ENCODE data around the gene USP7. TPM values are rescaled to one million over a fixed set of nuclear protein-coding genes. Genes with fewer than 3 reads are reported as not detected.
"Not testable (repeated sequence)": the region's sequence is repeated elsewhere in the genome, so short reads cannot be mapped to it uniquely, and the experiment has no call there.

The USP7 gene
- total and polyA plus RNA-seq, 3 donors from 2014 or later: 159 to 173 (median 172) TPM

GRCh38 chr16:8990445-8990844 lies 26.7 kb upstream of the USP7 start:
- TF ChIP-seq, protein P1, sequence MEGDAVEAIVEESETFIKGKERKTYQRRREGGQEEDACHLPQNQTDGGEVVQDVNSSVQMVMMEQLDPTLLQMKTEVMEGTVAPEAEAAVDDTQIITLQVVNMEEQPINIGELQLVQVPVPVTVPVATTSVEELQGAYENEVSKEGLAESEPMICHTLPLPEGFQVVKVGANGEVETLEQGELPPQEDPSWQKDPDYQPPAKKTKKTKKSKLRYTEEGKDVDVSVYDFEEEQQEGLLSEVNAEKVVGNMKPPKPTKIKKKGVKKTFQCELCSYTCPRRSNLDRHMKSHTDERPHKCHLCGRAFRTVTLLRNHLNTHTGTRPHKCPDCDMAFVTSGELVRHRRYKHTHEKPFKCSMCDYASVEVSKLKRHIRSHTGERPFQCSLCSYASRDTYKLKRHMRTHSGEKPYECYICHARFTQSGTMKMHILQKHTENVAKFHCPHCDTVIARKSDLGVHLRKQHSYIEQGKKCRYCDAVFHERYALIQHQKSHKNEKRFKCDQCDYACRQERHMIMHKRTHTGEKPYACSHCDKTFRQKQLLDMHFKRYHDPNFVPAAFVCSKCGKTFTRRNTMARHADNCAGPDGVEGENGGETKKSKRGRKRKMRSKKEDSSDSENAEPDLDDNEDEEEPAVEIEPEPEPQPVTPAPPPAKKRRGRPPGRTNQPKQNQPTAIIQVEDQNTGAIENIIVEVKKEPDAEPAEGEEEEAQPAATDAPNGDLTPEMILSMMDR (IDR thresholded peaks at IDR 0.05): no peak
- no peak for TF ChIP-seq POLR2A (IDR thresholded peaks at IDR 0.05)
- no peak overlapping the region for H3K4me3 ChIP-seq
- WGBS, 2 donors: 73 to 74% methylated on average over 8 of the region's 8 CpGs
- DNase-seq: no peak
- no peaks in the 10 kb centered on the region for H3K27me3 ChIP-seq
- H3K9me3 ChIP-seq: no peaks in the 10 kb centered on the region
- no peaks in the 10 kb centered on the region for H3K36me3 ChIP-seq (ENCODE audit: low read depth, missing control alignments)
- intact Hi-C loops (cut with DNase I; ENCODE audit: low total_unique reads): no loop called here
- no peak overlapping the region for H3K27ac ChIP-seq
- no peaks in the 10 kb centered on the region for H3K4me1 ChIP-seq

- intact Hi-C loops (cut with DNase I; ENCODE audit: low total_unique reads): no loop called here
- H3K9me3 ChIP-seq: no peaks in the 10 kb centered on the region
- TF ChIP-seq POLR2A (IDR thresholded peaks at IDR 0.05): no peak
- TF ChIP-seq, protein P1 (IDR thresholded peaks at IDR 0.05): no peak
- no peaks in the 10 kb centered on the region for H3K27me3 ChIP-seq
- 81 to 85% methylated on average over 6 to 16 of the region's 16 CpGs for WGBS, 2 donors
- no peaks in the 10 kb centered on the region for H3K36me3 ChIP-seq (ENCODE audit: low read depth, missing control alignments)
- no peak overlapping the region for H3K4me3 ChIP-seq
- DNase-seq: no peak
- no peak overlapping the region for H3K27ac ChIP-seq
- H3K4me1 ChIP-seq: no peaks in the 10 kb centered on the region
These were observed 25.6 kb upstream of the USP7 start for GRCh38 chr16:8989099-8989878.

DNA sequence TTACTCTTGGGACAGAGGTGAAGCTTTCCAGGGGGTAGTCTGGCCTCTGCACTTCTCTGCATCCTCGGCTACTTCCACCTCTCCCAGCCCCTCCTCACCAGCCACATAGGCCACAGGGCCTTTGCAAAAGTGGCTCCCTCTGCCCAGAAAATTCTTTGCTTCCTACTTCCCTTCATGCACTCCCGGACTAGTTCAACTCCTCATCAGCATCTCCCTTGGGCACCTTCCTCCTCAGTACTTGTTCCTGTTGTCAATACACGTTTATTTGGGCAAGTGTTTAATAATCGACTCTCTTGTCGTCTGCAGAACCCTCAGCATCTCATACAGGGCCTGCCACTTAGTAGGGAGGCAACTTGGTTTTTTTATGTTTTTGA lies 23.1 kb upstream of the USP7 start:
- intact Hi-C loops (cut with DNase I; ENCODE audit: low total_unique reads): no loop called here
- H3K36me3 ChIP-seq (ENCODE audit: low read depth, missing control alignments): no peaks in the 10 kb centered on the region
- no peak overlapping the region for H3K4me3 ChIP-seq
- H3K9me3 ChIP-seq: no peaks in the 10 kb centered on the region
- TF ChIP-seq POLR2A (IDR thresholded peaks at IDR 0.05): no peak
- TF ChIP-seq, protein P1 (IDR thresholded peaks at IDR 0.05): no peak
- no peaks in the 10 kb centered on the region for H3K4me1 ChIP-seq
- no peaks in the 10 kb centered on the region for H3K27me3 ChIP-seq
- no peak overlapping the region for H3K27ac ChIP-seq
- no peak for DNase-seq
- WGBS, 2 donors: 80 to 86% methylated on average over 5 of the region's 5 CpGs

DNA sequence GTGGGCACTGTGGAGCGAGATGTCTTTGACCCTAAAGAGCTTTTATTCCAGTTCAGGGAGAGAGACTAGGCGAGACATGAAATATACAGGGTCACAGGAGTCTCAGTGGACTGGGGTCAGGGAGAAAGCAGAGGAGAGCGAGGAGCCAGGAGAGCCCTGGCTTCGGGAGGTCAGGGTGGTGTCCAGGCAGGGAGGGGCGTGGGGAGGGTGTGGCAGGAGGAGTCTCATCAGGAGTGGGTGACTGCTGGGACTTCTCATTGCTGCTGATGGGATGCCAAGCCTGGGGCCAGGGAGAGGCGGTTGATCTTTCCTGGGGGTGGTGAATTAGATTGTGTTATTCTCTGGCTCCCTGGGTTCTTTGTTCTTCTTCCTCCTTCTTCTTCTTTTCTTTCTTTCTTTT lies 22.4 kb upstream of the USP7 start:
- Histone ChIP-seq H3K27ac (no peak overlapping the region), H3K4me3 (no peak overlapping the region), H3K36me3 (ENCODE audit: low read depth, missing control alignments) (no peaks in the 10 kb centered on the region), H3K9me3 (no peaks in the 10 kb centered on the region), H3K27me3 (no peaks in the 10 kb centered on the region), H3K4me1 (no peaks in the 10 kb centered on the region)
- TF ChIP-seq, protein P1 (IDR thresholded peaks at IDR 0.05): no peak
- TF ChIP-seq POLR2A (IDR thresholded peaks at IDR 0.05): no peak
- DNase-seq: no peak
- 84 to 85% methylated on average over 6 of the region's 6 CpGs for WGBS, 2 donors
- intact Hi-C loops (cut with DNase I; ENCODE audit: low total_unique reads): no loop called here

- no peak for DNase-seq
- Histone ChIP-seq H3K4me3 (no peak overlapping the region), H3K36me3 (ENCODE audit: low read depth, missing control alignments) (no peaks in the 10 kb centered on the region), H3K9me3 (no peaks in the 10 kb centered on the region), H3K27me3 (no peaks in the 10 kb centered on the region), H3K4me1 (no peaks in the 10 kb centered on the region), H3K27ac (no peak overlapping the region)
- TF ChIP-seq POLR2A (IDR thresholded peaks at IDR 0.05): no peak
- TF ChIP-seq, protein P1 (IDR thresholded peaks at IDR 0.05): no peak
- 84 to 89% methylated on average over 7 of the region's 7 CpGs for WGBS, 2 donors
- intact Hi-C loops (cut with DNase I; ENCODE audit: low total_unique reads): no loop called here
These were observed 19.1 kb upstream of the USP7 start for GRCh38 chr16:8982816-8983215.

- H3K9me3 ChIP-seq; DNase-seq; H3K36me3 ChIP-seq (ENCODE audit: low read depth, missing control alignments); H3K4me1 ChIP-seq; intact Hi-C loops (cut with DNase I; ENCODE audit: low total_unique reads); H3K27me3 ChIP-seq; H3K27ac ChIP-seq: not testable (repeated sequence)
- peak overlapping the region; percentile 9 to 26 for H3K4me3 ChIP-seq
- 81 to 82% methylated on average over 9 to 27 of the region's 31 CpGs for WGBS, 2 donors
These were observed 18.2 kb upstream of the USP7 start for GRCh38 chr16:8981901-8982300.

DNA sequence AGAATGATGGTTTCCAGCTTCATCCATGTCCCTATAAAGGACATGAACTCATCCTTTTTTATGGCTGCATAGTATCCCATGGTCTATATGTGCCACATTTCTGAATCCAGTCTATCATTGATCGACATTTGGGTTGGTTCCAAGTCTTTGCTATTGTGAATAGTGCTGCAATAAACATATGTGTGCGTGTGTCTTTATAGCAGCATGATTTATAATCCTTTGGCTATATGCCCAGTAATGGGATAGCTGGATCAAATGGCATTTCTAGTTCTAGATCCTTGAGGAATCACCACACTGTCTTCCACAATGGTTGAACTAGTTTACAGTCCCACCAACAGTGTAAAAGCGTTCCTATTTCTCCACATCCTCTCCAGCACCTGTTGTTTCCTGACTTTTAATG lies 12.5 kb upstream of the USP7 start:
- WGBS, 2 donors: 59 to 82% methylated on average over 3 of the region's 3 CpGs
- DNase-seq; H3K27me3 ChIP-seq; H3K9me3 ChIP-seq; H3K4me3 ChIP-seq; intact Hi-C loops (cut with DNase I; ENCODE audit: low total_unique reads); H3K27ac ChIP-seq; H3K36me3 ChIP-seq (ENCODE audit: low read depth, missing control alignments); H3K4me1 ChIP-seq: not testable (repeated sequence)

Data from testis (tissue), 3 donors.